Retinal pigment epithelial cell (primary cell): Measurements from ENCODE around the gene FMO1.
A peak's percentile ranks its signal among the peaks of the same experiment; 100 is the strongest.

Source experiments
- DNase-seq: peaks from one replicate; pipeline ENCODE4 v3.0.0-alpha.2; 2010; ENCODE audit warnings: low read depth
- H3K4me3 ChIP-seq: 2 replicates; pipeline ENCODE4 v1.5.1; 2011; ENCODE audit warnings: mild to moderate bottlenecking, low read length, control low read depth, moderate library complexity
- CTCF ChIP-seq: conservative IDR thresholded peaks from 2 replicates; pipeline ENCODE4 v1.5.1; 2011; ENCODE audit warnings: low read depth, low read length, control low read depth, inconsistent platforms

Gene FMO1

DNA sequence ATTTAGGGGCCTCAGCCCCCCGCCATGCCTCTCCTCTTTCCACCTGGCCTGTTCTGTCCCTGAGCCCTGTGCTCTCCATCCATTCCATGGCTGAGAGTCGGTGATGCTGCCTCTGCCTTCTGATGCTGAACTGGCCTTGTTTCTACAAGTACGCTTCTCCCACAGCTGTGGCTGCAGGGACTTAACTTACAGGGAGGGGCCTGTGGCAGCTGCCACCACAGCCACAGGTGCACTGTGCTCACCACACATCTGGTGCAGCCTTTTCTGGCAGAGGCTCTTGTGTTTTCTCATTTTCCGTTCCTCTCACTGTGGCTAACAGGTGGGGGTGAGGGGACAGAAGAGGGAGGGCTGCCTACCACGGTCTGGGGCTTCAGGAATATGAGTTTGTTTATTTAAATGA, 4.2 kb downstream of the FMO1 start:
- TF ChIP-seq CTCF, result no peak
- H3K4me3 ChIP-seq, result no peak overlapping the region
- no peak for DNase-seq

DNA sequence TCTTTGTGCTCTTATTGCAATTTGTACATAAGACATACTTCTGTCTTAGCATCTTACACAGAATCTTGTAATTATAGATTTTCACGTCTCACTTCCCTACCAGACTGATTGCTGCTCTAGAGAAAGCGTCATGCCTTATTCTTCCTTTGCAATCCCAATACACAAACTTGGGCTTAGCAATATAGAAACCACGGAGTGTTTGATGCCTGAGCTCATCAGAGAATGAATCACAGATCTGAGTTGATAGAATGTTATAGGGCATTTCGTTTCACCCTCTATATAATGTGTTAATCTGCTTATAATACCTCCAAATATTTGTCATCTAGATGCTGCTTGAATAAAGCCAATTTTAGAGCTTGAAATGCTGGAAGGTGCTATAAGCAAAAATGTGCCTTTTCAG, 6.6 kb downstream of the FMO1 start:
- no peak overlapping the region for H3K4me3 ChIP-seq
- no peak for TF ChIP-seq CTCF
- peak; percentile 49 for DNase-seq

- no peak for TF ChIP-seq CTCF
- no peak overlapping the region for H3K4me3 ChIP-seq
- DNase-seq, result no peak
Observed at GRCh38 chr1:171256940-171257606, 8.8 kb downstream of the FMO1 start.

- no peak for TF ChIP-seq CTCF
- DNase-seq, result peak; percentile 36
- no peak overlapping the region for H3K4me3 ChIP-seq
Observed at GRCh38 chr1:171257607-171258076, 9.3 kb downstream of the FMO1 start.

DNA sequence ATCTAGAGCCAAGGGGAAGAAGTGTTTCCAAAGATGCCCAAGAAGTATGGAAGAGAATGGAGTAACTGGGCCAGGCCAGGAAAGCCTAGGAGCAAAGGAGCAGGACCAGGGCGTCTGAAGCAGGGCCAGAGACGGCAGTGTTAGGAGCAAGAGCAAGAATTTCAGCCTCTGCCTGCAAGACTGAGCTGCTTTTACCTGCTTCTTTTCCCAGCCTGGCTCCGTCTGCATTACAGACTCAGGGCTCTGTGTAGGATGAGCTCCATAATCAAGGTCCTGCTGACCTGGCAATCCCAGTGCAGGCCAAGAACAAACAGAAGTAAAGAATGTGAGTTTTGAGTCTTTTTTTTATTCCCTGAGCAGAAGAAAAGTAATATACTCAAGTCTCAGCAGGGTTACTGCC, 10.1 kb downstream of the FMO1 start:
- no peak overlapping the region for H3K4me3 ChIP-seq
- DNase-seq, result no peak
- TF ChIP-seq CTCF, result no peak

- no peak overlapping the region for H3K4me3 ChIP-seq
- no peak for DNase-seq
- no peak for TF ChIP-seq CTCF
Observed at GRCh38 chr1:171258943-171259342, 10.6 kb downstream of the FMO1 start.

DNA sequence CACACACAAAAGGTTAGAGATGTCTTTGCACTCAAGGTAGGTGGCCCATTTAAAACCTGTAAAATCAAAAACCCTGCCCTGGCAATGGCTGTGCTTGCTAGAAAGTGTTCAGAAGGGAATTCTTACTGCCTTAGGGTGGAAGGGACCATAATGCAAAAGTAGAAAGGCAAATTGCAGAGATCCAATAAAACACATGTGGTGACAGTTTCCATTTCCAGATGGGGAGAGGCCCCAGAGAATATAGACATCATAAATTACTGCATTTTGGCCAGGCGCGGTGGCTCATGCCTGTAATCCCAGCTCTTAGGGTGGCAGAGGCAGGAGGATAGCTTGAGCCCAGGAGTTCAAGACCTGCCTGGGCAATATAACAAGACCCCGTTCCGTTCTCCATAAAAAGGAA, 13.0 kb downstream of the FMO1 start:
- TF ChIP-seq CTCF, result no peak
- H3K4me3 ChIP-seq, result no peak overlapping the region
- no peak for DNase-seq
